Panc1 (cell line): ENCODE results near the gene MED13L. TPM values are rescaled to one million over a fixed set of nuclear protein-coding genes. Genes with fewer than 3 reads are reported as not detected.

ENCODE experiments used
- ATAC-seq: fragments of 200-7000 bp; cut with Tn5 transposase; 2 replicates; pipeline ENCODE4 v1.9.1; 2020; ENCODE audit warnings: mild to moderate bottlenecking, moderate library complexity
- BruUV-seq: library from RNA; stranded (reverse); fragments of 400-500 nt; replicated peaks from 2 replicates; lab custom pipeline; 2021; lab: Mats Ljungman, UMichigan
- CTCF ChIA-PET: fragments of 300-600 bp; sonication (Branson Sonifier 250); formaldehyde crosslinking; loops from one replicate; lab custom pipeline; 2022; ENCODE audit warnings: antibody characterized with exemption; lab: Charles Lee
- POLR2A ChIA-PET: fragments of 300-600 bp; sonication (Branson Sonifier 250); formaldehyde crosslinking; loops from one replicate; lab custom pipeline; 2022; ENCODE audit warnings: antibody characterized with exemption; lab: Charles Lee
- DNase-seq: peaks from one replicate; pipeline ENCODE4 v3.0.0-alpha.2; 2010; ENCODE audit warnings: low read depth, low spot score
- H3K27ac ChIP-seq: 2 replicates; pipeline ENCODE4 v1.5.1; 2011; ENCODE audit warnings: mild to moderate bottlenecking, low read length, inconsistent platforms
- H3K27me3 ChIP-seq: fragments of 200-500 bp; sonication (Bioruptor generic); 2 replicates; pipeline ENCODE4 v1.6.0; 2014; ENCODE audit warnings: low read length, inconsistent platforms; ENCODE audit not compliant: control insufficient read depth, insufficient read depth
- H3K36me3 ChIP-seq: fragments of 200-500 bp; sonication (Bioruptor generic); 2 replicates; pipeline ENCODE4 v1.5.1; 2014; ENCODE audit warnings: inconsistent platforms, mild to moderate bottlenecking, low read length, moderate library complexity; ENCODE audit not compliant: control insufficient read depth, insufficient read depth
- H3K4me1 ChIP-seq: 2 replicates; pipeline ENCODE4 v1.5.1; 2011; ENCODE audit warnings: inconsistent platforms, mild to moderate bottlenecking, low read length, moderate library complexity; ENCODE audit not compliant: control insufficient read depth, insufficient read depth
- H3K4me3 ChIP-seq, 2 experiments: 2 replicates each; pipeline ENCODE4 v1.5.1; 2011 to 2012; ENCODE audit warnings: low read depth in 2 of 2, low read length in 2 of 2, mild to moderate bottlenecking in 2 of 2, inconsistent platforms in 1 of 2, moderate library complexity in 1 of 2
- H3K9me3 ChIP-seq: fragments of 200-500 bp; sonication (Bioruptor generic); 2 replicates; pipeline ENCODE4 v1.5.1; 2014; ENCODE audit warnings: low read depth, mild to moderate bottlenecking, inconsistent platforms, low read length, moderate library complexity; ENCODE audit not compliant: control insufficient read depth, insufficient read depth
- CTCF ChIP-seq: fragments of 450-650 bp; IDR thresholded peaks from 2 replicates; pipeline ENCODE4 v1.5.1; 2017; ENCODE audit warnings: mild to moderate bottlenecking
- POLR2AphosphoS5 ChIP-seq: IDR thresholded peaks from 2 replicates; pipeline ENCODE4 v1.6.1; 2012; ENCODE audit warnings: mild to moderate bottlenecking, low read depth, low read length, moderate library complexity
- REST ChIP-seq, 2 experiments: IDR thresholded peaks; 2 replicates each; pipeline ENCODE4 v1.6.1; 2011 to 2012; ENCODE audit warnings: low read depth in 2 of 2, control low read depth in 1 of 2, low read length in 1 of 2, mild to moderate bottlenecking in 1 of 2, moderate library complexity in 1 of 2; ENCODE audit not compliant: insufficient read depth in 1 of 2
- SIN3A ChIP-seq: IDR thresholded peaks from 2 replicates; pipeline ENCODE4 v1.6.1; 2012; ENCODE audit warnings: low read depth, mild to moderate bottlenecking, low read length, moderate library complexity, borderline replicate concordance; ENCODE audit not compliant: insufficient read depth
- TCF7L2 ChIP-seq: IDR thresholded peaks from 2 replicates; pipeline ENCODE4 v1.6.1; 2011; ENCODE audit warnings: mild to moderate bottlenecking, low read depth, low read length, inconsistent platforms
- in situ Hi-C: cut with HindIII; loops from 2 replicates; pipeline ENCODE4 v1.10.0; 2016; ENCODE audit warnings: low sequenced_read_pairs, low pct_unique_long_range_greater_than_20kb
- intact Hi-C: fragments of 100-400 bp; cut with micrococcal nuclease; formaldehyde crosslinking; loops from one replicate; pipeline ENCODE4 v1.10.0; 2022; ENCODE audit not compliant: unreplicated experiment
- total RNA-seq: library from RNA; stranded (reverse); gene quantifications from one replicate; pipeline ENCODE4 v1.2.1, GENCODE V29; 2021; ENCODE audit not compliant: unreplicated experiment

The MED13L gene
- total RNA-seq, 1 experiment from 2014 or later: 170 TPM

DNA sequence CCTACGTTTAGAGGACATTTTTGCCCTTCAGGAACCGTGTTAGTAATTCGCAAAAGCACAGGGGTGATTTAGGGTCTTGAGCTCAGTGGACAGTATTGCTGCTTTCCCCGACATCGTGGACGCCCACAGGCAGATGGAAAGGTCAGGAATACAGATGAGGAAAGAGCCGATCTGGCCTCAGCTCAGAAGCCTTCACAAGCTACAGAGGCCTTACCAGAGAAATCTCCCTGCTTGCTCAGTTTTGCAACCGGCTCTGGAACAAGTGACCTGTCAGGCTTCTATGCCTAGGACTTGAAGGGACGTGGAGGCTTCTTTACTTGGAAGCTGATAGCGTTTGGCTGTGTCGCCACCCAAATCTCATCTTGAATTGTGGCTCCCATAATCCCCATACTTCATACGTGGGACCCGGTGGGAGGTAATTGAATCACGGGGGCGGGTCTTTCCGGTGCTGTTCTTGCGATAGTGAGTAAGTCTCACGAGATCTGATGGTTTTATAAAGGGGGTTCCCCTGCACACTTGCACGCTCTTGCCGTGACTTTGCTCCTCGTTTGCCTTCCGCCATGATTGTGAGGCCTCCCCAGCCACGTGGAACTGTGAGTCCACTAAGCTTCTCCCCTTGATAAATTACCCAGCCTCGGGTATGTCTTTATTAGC is 332.5 kb downstream of the MED13L start:
- in situ Hi-C loops: no loop called here
- BruUV-seq: no TSS peak
- POLR2A ChIA-PET: no interaction called here

DNA sequence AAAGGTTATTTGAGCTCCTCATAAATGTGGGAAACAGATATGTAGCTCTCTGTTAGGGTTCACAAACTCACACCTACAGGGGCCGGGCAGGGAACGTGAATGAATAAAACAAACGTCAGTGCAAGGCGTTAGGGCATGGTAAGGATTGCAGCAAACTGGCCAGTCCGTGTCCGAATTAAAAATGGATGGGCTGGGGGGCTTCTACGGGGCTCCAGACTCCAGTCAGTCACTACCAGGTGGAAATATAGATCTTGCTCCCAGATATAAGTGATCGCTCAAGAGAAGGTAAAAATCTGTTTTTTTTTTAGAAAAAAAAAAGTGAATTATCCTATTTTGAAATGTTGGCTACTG is 333.1 kb downstream of the MED13L start:
- ChIA-PET POLR2A (no interaction called here), CTCF (no interaction called here)
- Histone ChIP-seq H3K4me1 (no peaks in the 10 kb centered on the region), H3K4me3 (no peak overlapping the region), H3K27me3 (no peaks in the 10 kb centered on the region), H3K27ac (no peak overlapping the region), H3K9me3 (no peaks in the 10 kb centered on the region), H3K36me3 (no peaks in the 10 kb centered on the region)
- no TSS peak for BruUV-seq
- no peak for DNase-seq
- in situ Hi-C loops (no loop called here), intact Hi-C loops (loop anchor here (10.0 kb wide), 1 partner anchor 760 kb away; no protein-coding TSS in a partner anchor)
- TF ChIP-seq CTCF (no peak), REST (IDR thresholded peaks at IDR 0.05; ENCODE audit: insufficient read depth in 1 of 2, low read depth in 2 of 2, low read length in 1 of 2) (no peak), POLR2AphosphoS5 (no peak), SIN3A (no peak), TCF7L2 (no peak)
- no peak for ATAC-seq

More for the DNA sequence above, 332.5 kb downstream of the MED13L start:
- TF ChIP-seq POLR2AphosphoS5 (no peak), REST (IDR thresholded peaks at IDR 0.05; ENCODE audit: insufficient read depth in 1 of 2, low read depth in 2 of 2, low read length in 1 of 2) (no peak), CTCF (no peak), SIN3A (no peak), TCF7L2 (no peak)
- no peaks in the 10 kb centered on the region for H3K36me3 ChIP-seq
- H3K4me1 ChIP-seq: no peaks in the 10 kb centered on the region
- CTCF ChIA-PET: no interaction called here
- H3K27me3 ChIP-seq: no peaks in the 10 kb centered on the region
- intact Hi-C loops: loop anchor here (10.0 kb wide), 1 partner anchor 760 kb away; no protein-coding TSS in a partner anchor
- H3K27ac ChIP-seq: no peak overlapping the region
- no peak overlapping the region for H3K4me3 ChIP-seq
- ATAC-seq: no peak
- DNase-seq: no peak
- no peaks in the 10 kb centered on the region for H3K9me3 ChIP-seq
